Activated naive CD4-positive, alpha-beta T cell treated with anti-CD3 and anti-CD28 coated beads for 36 hours (primary cell): ENCODE data around the gene KCNH8. TPM values are rescaled to one million over a fixed set of nuclear protein-coding genes. Genes with fewer than 3 reads are reported as not detected.

ENCODE experiments used
- CTCF ChIA-PET: fragments of 350-600 bp; sonication (Branson Sonifier 250); formaldehyde crosslinking; loops from one replicate; lab custom pipeline; 2021; ENCODE audit warnings: antibody characterized with exemption; lab: Charles Lee
- DNase-seq: peaks from one replicate; pipeline ENCODE4 v3.0.0-alpha.2; 2020
- H3K27ac Mint-ChIP-seq: one replicate; pipeline ENCODE4 v1.8.0; 2021; ENCODE audit warnings: mild to moderate bottlenecking, mixed read lengths
- H3K27me3 Mint-ChIP-seq: one replicate; pipeline ENCODE4 v1.8.0; 2021; ENCODE audit warnings: low read depth, mixed read lengths
- H3K36me3 Mint-ChIP-seq: one replicate; pipeline ENCODE4 v1.8.0; 2021; ENCODE audit warnings: low read depth, mixed read lengths
- H3K4me1 Mint-ChIP-seq: one replicate; pipeline ENCODE4 v1.8.0; 2021; ENCODE audit warnings: low read depth, mixed read lengths
- H3K4me3 Mint-ChIP-seq: one replicate; pipeline ENCODE4 v1.8.0; 2021; ENCODE audit warnings: mild to moderate bottlenecking, moderate library complexity, mixed read lengths
- H3K9me3 Mint-ChIP-seq: one replicate; pipeline ENCODE4 v1.8.0; 2021; ENCODE audit warnings: mixed read lengths
- intact Hi-C: fragments of 100-400 bp; cut with micrococcal nuclease; formaldehyde crosslinking; loops from one replicate; pipeline ENCODE4 v1.15.1; 2023
- total RNA-seq, 2 experiments: library from RNA; stranded (reverse); gene quantifications; one replicate each; pipeline ENCODE4 v1.2.3, GENCODE V29; 2021

KCNH8 gene
- total RNA-seq, 2 experiments from 2014 or later: not detected

DNA sequence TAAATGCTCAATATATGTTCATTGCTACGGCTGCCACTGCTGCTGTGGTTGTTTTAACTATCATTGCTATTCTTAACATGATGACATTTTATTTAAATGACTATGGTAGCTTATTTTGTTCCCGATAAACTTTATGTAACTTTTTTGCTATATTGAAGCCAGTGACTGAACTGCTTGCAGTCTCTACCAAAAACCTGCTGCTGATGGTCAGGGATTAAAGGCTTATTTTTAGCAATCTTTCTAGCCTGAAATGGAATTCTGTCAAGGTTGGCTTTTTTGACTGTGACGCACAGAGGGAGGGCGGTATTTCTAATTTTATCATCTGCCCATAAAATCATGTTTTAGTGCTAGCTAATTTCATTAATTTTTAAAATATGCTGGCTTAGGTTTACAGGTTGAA, 271.8 kb downstream of the KCNH8 start:
- DNase-seq: no peak
- no peaks in the 10 kb centered on the region for H3K9me3 Mint-ChIP-seq
- CTCF ChIA-PET: no interaction called here
- H3K27ac Mint-ChIP-seq: no peak overlapping the region
- peaks cover 2% of the 10 kb centered on the region for H3K27me3 Mint-ChIP-seq
- no peak overlapping the region for H3K4me3 Mint-ChIP-seq
- H3K36me3 Mint-ChIP-seq: no peaks in the 10 kb centered on the region
- intact Hi-C loops: no loop called here
- H3K4me1 Mint-ChIP-seq: no peaks in the 10 kb centered on the region

DNA sequence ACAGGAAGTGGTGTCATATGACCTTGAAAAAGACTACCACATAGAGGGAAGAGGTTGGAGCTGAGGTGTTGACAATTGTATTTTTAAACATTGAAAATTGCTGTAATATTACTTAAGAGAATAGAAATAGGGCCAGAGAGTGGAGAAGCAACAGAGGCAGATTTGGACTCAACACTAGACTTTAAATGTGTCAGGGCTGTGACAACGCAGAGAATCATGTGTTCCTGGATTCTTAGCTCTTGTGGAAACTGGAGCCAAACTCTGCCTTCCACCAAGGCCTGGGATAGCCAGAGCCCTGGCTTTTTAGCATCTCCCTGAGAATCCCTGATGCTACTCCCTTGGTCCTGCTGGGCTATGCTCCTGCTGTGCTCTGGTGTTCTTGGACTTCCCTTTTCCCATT, 277.5 kb downstream of the KCNH8 start:
- intact Hi-C loops: no loop called here
- DNase-seq: no peak
- Mint-ChIP-seq H3K4me1 (no peaks in the 10 kb centered on the region), H3K9me3 (no peaks in the 10 kb centered on the region), H3K27ac (no peak overlapping the region), H3K27me3 (no peaks in the 10 kb centered on the region), H3K36me3 (no peaks in the 10 kb centered on the region), H3K4me3 (no peak overlapping the region)
- CTCF ChIA-PET: no interaction called here

DNA sequence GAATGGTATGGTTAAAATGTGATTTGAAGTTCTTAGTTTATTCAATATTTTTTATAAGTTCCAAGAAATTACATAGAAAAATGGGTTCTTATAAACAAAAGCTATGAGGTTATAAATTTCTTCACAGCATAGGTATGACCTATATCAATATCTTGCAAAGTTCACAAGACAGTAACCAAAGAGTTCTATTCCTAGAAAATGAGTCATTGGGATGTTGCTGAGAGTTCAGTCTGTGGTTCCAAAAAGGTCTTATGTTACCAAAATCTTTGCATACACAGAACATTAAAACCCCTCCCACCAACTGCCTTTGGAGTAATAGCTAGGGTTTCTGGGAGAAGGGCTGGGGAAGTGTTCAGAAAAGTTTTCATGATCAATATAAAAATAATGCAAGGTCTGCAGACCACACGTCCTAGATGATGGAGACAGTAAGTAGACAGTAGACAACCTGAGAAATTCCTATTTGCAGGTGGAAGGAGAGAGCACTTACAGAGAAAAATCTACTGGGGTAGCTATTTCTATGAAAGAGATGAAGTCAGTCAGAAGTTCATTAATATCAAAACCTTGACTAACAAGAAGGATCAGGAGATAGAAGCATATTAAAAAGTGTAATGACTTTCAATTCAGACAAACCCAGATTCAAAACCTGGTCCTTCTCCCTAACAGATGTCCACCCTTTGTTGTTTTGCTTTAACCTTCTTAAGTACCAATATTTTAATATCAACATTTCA, 279.3 kb downstream of the KCNH8 start:
- Mint-ChIP-seq H3K27me3 (no peaks in the 10 kb centered on the region), H3K4me1 (no peaks in the 10 kb centered on the region), H3K9me3 (no peaks in the 10 kb centered on the region), H3K36me3 (no peaks in the 10 kb centered on the region), H3K4me3 (no peak overlapping the region), H3K27ac (no peak overlapping the region)
- DNase-seq: no peak
- CTCF ChIA-PET: no interaction called here
- intact Hi-C loops: no loop called here

DNA sequence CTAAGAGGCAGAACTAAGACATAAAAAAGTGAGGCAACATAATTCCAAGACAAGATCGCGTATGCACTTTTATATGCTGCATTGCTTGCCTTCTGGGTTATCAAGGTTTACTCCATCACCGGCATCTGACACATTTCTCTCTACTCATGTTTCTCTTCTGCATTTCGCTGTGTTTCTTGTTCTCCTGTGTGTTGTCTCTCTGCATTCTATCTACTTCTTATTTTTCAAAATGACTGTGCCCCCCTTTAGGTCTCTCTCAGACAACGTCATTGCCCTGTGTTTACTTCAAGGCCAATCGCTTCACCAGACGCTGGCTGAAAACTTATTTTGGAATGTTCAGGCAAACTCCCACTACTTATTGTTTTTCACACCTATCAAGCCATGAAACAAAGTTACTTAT, 280.4 kb downstream of the KCNH8 start:
- Mint-ChIP-seq H3K27ac (no peak overlapping the region), H3K9me3 (no peaks in the 10 kb centered on the region), H3K36me3 (no peaks in the 10 kb centered on the region), H3K27me3 (no peaks in the 10 kb centered on the region), H3K4me1 (no peaks in the 10 kb centered on the region), H3K4me3 (no peak overlapping the region)
- CTCF ChIA-PET: no interaction called here
- DNase-seq: no peak
- intact Hi-C loops: no loop called here

DNA sequence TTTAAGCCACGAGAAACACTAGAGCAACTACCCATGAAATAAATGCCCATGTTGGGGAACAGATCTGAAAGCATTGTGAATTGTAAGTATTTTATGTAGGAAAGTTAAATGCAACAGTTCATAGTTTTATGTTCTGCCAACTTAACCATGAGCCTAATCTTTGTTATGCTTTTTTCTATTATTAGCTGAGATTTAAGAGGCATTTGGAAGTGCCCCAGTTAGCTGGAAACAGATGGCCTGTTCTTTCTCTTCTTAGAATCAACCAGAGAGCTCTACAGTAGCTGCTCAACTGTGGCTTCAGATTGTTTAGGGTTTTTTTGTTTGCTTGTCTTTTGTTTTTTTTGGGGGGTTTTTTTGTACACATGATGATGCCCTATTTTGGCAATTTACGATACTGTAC, 284.4 kb downstream of the KCNH8 start:
- Mint-ChIP-seq H3K36me3 (no peaks in the 10 kb centered on the region), H3K9me3 (no peaks in the 10 kb centered on the region), H3K4me3 (no peak overlapping the region), H3K27me3 (no peaks in the 10 kb centered on the region), H3K27ac (no peak overlapping the region), H3K4me1 (no peaks in the 10 kb centered on the region)
- intact Hi-C loops: no loop called here
- no peak for DNase-seq
- CTCF ChIA-PET: interaction anchor here (0.6 kb wide), 1 partner anchor 622 kb away, joined by 3 read pairs; no protein-coding TSS in a partner anchor

DNA sequence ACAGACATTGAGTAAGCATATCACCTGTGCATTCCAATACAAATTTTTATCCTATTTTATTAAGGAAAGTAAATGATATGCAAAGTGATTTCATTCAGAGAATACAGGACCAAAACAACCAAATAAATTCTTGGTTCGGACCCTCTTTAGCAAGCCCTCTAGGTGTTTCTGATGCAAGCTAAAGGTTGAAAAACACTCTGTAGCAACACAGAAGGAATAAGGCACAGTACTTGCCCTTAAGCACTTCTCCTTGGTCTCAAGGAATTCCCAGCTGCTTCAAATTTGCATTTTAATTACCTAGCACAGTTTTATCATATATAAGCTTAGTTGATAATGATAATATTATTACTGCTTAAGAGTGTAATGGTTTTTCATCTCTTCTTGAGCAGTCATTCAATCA, 288.4 kb downstream of the KCNH8 start:
- Mint-ChIP-seq H3K27me3 (no peaks in the 10 kb centered on the region), H3K27ac (no peak overlapping the region), H3K4me3 (no peak overlapping the region), H3K36me3 (no peaks in the 10 kb centered on the region), H3K9me3 (no peaks in the 10 kb centered on the region), H3K4me1 (no peaks in the 10 kb centered on the region)
- no peak for DNase-seq
- CTCF ChIA-PET: no interaction called here
- intact Hi-C loops: no loop called here

DNA sequence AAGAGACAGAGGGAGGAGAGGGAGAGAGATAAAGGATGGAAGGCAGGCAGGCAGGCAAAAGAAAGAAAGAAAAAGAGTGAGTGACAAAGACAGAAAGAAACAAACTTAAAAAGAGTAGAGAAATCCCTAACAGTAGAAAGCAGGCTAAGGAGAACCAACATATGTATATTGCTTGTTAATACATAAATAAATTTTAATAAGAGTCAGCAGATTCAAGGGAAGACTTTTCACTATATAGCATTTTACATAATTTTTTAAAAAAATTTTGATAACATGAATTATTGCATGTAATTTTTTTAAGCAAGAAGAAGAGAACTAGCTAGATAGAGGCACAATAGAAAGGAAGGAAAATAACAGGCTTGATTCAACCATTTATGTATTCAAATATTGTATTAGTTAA, 291.6 kb downstream of the KCNH8 start:
- Mint-ChIP-seq H3K4me3 (no peak overlapping the region), H3K4me1 (no peaks in the 10 kb centered on the region), H3K9me3 (no peaks in the 10 kb centered on the region), H3K27me3 (no peaks in the 10 kb centered on the region), H3K36me3 (no peaks in the 10 kb centered on the region), H3K27ac (no peak overlapping the region)
- DNase-seq: no peak
- CTCF ChIA-PET: no interaction called here
- intact Hi-C loops: no loop called here

DNA sequence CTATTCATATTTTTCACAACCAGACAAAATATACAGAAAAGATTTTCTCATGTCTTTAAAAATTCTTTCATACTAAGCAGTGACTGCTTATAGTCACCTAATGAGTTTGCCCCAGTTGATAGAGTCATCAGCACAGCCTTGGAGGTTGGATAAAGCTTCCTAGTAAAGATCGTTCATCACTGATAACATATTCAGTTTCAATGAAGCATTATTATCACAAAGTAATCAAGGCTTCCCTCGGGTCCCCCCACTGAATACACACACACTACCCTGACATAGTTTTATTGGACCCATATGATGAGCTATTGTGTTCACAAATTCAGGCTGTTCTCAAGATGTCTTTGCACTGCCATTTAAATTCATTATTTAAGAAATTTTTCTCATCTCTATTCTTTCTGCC, 297.8 kb downstream of the KCNH8 start:
- Mint-ChIP-seq H3K27me3 (no peaks in the 10 kb centered on the region), H3K27ac (no peak overlapping the region), H3K4me1 (peaks cover 6% of the 10 kb centered on the region), H3K36me3 (no peaks in the 10 kb centered on the region), H3K4me3 (no peak overlapping the region), H3K9me3 (no peaks in the 10 kb centered on the region)
- no peak for DNase-seq
- CTCF ChIA-PET: no interaction called here
- intact Hi-C loops: no loop called here

DNA sequence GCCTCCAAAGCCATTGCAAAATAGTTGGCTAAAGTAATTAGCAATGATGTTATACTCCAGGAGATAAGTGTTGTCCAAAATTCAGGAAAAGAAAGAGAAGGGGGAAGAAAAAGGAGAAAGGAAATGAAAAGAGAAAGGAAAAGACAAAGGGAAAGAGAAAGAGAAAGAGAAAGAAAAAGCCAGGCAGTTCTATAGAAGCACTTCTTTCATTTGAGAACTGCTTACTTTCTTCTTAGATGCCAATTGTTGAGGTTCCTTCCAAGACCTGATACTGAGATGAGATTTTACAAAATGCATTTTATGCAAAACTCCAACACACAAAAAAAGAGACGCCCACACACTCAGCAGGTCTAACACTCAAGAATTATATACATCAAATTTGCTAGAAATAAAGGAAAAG, 298.4 kb downstream of the KCNH8 start:
- CTCF ChIA-PET: no interaction called here
- no peak for DNase-seq
- H3K9me3 Mint-ChIP-seq: no peaks in the 10 kb centered on the region
- H3K27me3 Mint-ChIP-seq: no peaks in the 10 kb centered on the region
- no peak overlapping the region for H3K4me3 Mint-ChIP-seq
- peaks cover 6% of the 10 kb centered on the region for H3K4me1 Mint-ChIP-seq
- H3K27ac Mint-ChIP-seq: no peak overlapping the region
- intact Hi-C loops: no loop called here
- H3K36me3 Mint-ChIP-seq: no peaks in the 10 kb centered on the region

DNA sequence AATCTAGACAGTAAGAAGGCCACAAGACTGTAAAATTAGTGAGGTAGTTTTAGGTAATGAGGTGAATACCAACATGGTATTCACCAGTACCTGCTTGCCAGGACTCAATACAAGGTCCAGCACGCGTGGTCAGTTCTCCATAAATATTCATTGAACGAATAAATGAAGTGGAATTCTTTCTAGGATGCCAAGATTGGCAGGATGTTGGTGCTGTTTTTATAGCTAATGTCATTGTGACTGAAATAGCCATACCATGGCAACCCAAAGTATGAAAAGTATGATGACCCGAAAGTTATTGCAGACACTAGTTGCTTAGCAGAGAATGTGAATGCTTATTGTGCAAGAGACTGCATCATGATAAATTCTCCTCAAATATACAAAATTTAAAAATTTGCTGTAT, 307.2 kb downstream of the KCNH8 start:
- DNase-seq: no peak
- no peaks in the 10 kb centered on the region for H3K27me3 Mint-ChIP-seq
- intact Hi-C loops: no loop called here
- CTCF ChIA-PET: no interaction called here
- no peaks in the 10 kb centered on the region for H3K36me3 Mint-ChIP-seq
- no peak overlapping the region for H3K4me3 Mint-ChIP-seq
- H3K9me3 Mint-ChIP-seq: no peaks in the 10 kb centered on the region
- H3K4me1 Mint-ChIP-seq: no peaks in the 10 kb centered on the region
- no peak overlapping the region for H3K27ac Mint-ChIP-seq

DNA sequence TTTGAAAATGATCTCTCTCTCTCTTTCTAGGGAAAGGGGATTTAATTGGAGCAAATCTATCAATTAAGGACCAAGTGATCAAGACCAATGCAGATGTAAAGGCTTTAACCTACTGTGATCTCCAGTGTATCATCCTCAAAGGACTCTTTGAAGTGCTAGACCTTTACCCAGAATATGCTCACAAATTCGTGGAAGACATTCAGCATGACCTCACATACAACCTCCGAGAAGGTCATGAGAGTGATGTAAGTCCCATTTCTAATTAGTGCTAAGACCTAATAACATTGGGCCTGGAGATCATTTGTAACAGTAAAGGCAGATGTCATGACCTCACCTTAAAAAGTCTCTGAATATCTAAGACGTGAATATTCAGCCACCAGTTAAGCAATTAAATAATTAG, 308.4 kb downstream of the KCNH8 start:
- CTCF ChIA-PET: no interaction called here
- Mint-ChIP-seq H3K27ac (no peak overlapping the region), H3K4me1 (no peaks in the 10 kb centered on the region), H3K4me3 (no peak overlapping the region), H3K9me3 (no peaks in the 10 kb centered on the region), H3K36me3 (no peaks in the 10 kb centered on the region), H3K27me3 (no peaks in the 10 kb centered on the region)
- DNase-seq: no peak
- intact Hi-C loops: no loop called here

DNA sequence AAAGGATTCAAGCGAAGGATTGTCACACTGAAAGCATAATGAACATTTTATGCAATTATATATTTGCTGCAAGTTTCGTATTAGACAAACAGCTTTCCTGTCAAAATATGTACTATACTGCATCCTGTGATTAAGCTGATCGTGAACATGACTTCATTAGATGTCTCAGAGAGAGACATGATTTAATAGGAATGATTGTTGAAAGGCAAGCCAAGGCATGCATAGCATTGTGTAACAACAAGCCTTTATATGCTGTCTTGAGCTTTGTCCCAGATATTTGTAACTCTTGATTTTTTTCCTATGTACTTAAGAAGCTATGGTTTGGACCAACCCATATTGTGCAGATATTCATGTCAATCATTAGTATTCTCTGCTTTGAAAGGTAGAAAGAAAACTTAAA, 309.1 kb downstream of the KCNH8 start:
- no peaks in the 10 kb centered on the region for H3K9me3 Mint-ChIP-seq
- CTCF ChIA-PET: no interaction called here
- H3K36me3 Mint-ChIP-seq: no peaks in the 10 kb centered on the region
- H3K4me1 Mint-ChIP-seq: no peaks in the 10 kb centered on the region
- no peak for DNase-seq
- H3K4me3 Mint-ChIP-seq: no peak overlapping the region
- H3K27ac Mint-ChIP-seq: no peak overlapping the region
- intact Hi-C loops: no loop called here
- H3K27me3 Mint-ChIP-seq: no peaks in the 10 kb centered on the region

DNA sequence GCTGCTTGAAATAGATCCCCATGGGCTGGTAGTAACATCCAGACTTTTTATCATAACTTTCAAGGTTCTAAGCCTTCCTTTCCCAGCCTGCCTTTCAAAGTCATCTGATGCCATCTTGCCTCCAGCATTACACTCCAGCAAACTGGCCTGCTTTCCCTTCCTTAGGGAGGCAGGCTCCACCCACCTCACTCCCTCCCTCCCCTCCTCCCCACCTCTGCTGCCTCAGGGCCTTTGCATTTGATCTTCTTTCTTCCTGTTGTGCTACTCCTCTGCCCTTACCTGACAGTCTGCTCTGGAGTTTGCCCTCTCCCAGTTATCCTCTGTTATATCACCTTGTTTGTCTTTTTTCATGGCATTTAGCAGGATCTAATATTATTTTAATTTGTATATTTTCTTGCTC, 319.5 kb downstream of the KCNH8 start:
- Mint-ChIP-seq H3K4me3 (no peak overlapping the region), H3K27ac (no peak overlapping the region), H3K36me3 (no peaks in the 10 kb centered on the region), H3K4me1 (no peaks in the 10 kb centered on the region), H3K9me3 (peaks cover 4% of the 10 kb centered on the region), H3K27me3 (peaks cover 3% of the 10 kb centered on the region)
- intact Hi-C loops: no loop called here
- DNase-seq: no peak
- CTCF ChIA-PET: no interaction called here
